ENCODE measurements around the gene SPAG16. TPM values are rescaled to one million over a fixed set of nuclear protein-coding genes. Genes with fewer than 3 reads are reported as not detected.
"Not testable (repeated sequence)": the region's sequence is repeated elsewhere in the genome, so short reads cannot be mapped to it uniquely, and the experiment has no call there.

The SPAG16 gene
- total RNA-seq, 1 experiment from 2014 or later, result 21.5 TPM

DNA sequence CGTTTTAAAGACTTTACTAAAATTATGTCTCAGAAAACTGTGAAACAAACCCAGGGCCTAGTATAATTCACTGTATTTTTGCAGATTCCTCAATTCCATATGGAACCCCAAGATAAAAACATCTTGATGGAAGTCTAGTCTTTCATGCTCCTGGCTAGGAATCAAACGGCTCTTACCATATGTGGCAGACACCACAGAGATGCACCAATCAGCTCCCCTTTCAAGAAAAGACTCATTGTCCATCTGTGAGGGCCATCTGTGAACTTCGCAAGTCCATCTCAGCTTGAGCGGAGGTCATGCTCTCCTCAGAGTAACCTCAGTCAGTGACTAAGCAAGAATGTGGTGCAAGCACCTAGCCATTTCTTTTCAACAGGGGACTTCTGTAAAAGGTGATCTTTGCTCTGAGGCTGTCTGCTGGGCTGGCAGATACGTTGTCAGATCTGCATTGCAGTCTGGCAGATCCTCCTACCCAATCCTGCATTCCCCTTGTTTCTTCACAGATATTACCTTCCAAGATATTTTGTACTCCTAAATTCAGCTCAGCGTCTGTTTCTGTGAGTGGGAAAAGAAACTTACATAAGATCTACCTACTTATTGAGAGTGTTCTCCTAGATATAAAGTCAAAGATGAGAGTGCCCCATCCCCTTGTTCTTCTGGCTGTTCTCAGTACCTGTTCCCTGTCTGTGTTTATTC lies 419.3 kb downstream of the SPAG16 start:
- POLR2A ChIA-PET, result no interaction called here
- no peaks in the 10 kb centered on the region for H3K36me3 ChIP-seq (ENCODE audit: control insufficient read depth, insufficient read depth, low read length)
- no peak for DNase-seq
- CTCF ChIA-PET, result no interaction called here
- intact Hi-C loops (cut with micrococcal nuclease; ENCODE audit: unreplicated experiment), result no loop called here
- Mint-ChIP-seq H3K4me1 (ENCODE audit: low read depth, unreplicated experiment) (no peaks in the 10 kb centered on the region), H3K36me3 (ENCODE audit: insufficient read depth, unreplicated experiment) (no peaks in the 10 kb centered on the region), H3K4me3 (ENCODE audit: unreplicated experiment) (no peak overlapping the region), H3K27me3 (ENCODE audit: insufficient read depth, unreplicated experiment) (no peaks in the 10 kb centered on the region), H3K9me3 (ENCODE audit: unreplicated experiment) (no peaks in the 10 kb centered on the region), H3K27ac (ENCODE audit: unreplicated experiment) (no peak overlapping the region)
- BruUV-seq (replicated peaks), result no TSS peak
- peaks cover 8% of the 10 kb centered on the region for H3K9me3 ChIP-seq
- no peaks in the 10 kb centered on the region for H3K4me1 ChIP-seq
- H3K4me3 ChIP-seq (ENCODE audit: low read depth, low read length), result no peak overlapping the region
- no peaks in the 10 kb centered on the region for H3K27me3 ChIP-seq (replicated peaks; ENCODE audit: control insufficient read depth, insufficient read depth, low read length)
- TF ChIP-seq, protein P1, sequence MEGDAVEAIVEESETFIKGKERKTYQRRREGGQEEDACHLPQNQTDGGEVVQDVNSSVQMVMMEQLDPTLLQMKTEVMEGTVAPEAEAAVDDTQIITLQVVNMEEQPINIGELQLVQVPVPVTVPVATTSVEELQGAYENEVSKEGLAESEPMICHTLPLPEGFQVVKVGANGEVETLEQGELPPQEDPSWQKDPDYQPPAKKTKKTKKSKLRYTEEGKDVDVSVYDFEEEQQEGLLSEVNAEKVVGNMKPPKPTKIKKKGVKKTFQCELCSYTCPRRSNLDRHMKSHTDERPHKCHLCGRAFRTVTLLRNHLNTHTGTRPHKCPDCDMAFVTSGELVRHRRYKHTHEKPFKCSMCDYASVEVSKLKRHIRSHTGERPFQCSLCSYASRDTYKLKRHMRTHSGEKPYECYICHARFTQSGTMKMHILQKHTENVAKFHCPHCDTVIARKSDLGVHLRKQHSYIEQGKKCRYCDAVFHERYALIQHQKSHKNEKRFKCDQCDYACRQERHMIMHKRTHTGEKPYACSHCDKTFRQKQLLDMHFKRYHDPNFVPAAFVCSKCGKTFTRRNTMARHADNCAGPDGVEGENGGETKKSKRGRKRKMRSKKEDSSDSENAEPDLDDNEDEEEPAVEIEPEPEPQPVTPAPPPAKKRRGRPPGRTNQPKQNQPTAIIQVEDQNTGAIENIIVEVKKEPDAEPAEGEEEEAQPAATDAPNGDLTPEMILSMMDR (IDR thresholded peaks at IDR 0.05; ENCODE audit: insufficient read depth in 1 of 2, low read depth in 1 of 2, low read length in 1 of 2, severe bottlenecking in 1 of 2, unreplicated experiment in 1 of 2), result no peak

DNA sequence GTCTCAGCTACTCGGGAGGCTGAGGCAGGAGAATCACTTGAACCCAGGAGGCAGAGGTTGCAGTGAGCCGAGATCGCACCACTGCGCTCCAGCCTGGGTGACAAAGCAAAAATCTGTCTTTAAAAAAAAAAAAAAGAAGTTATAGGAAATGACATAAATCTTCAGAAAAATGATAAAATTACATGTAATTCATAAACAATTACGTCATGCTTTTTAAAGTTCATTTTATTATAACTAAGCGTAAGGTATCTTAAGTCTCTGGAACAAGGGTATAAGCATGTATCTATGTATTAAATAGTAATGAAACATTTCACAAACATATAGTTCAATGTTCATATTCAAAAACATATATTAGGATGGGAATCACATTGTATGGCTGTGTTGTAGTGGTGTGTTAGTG lies 425.9 kb downstream of the SPAG16 start:
- TF ChIP-seq, protein P1 (IDR thresholded peaks at IDR 0.05; ENCODE audit: insufficient read depth in 1 of 2, low read depth in 1 of 2, low read length in 1 of 2, severe bottlenecking in 1 of 2, unreplicated experiment in 1 of 2), result no peak
- intact Hi-C loops (cut with micrococcal nuclease; ENCODE audit: unreplicated experiment), result no loop called here

GRCh38 chr2:213718411-213718810 lies 434.1 kb downstream of the SPAG16 start:
- H3K9me3 ChIP-seq; H3K4me1 ChIP-seq; DNase-seq; CTCF ChIA-PET; H3K4me3 ChIP-seq (ENCODE audit: low read depth, low read length); H3K27me3 ChIP-seq (replicated peaks; ENCODE audit: control insufficient read depth, insufficient read depth, low read length); H3K36me3 Mint-ChIP-seq (ENCODE audit: insufficient read depth, unreplicated experiment); H3K27ac Mint-ChIP-seq (ENCODE audit: unreplicated experiment); BruUV-seq (replicated peaks); H3K4me1 Mint-ChIP-seq (ENCODE audit: low read depth, unreplicated experiment); POLR2A ChIA-PET; H3K4me3 Mint-ChIP-seq (ENCODE audit: unreplicated experiment); intact Hi-C loops (cut with micrococcal nuclease; ENCODE audit: unreplicated experiment); H3K27me3 Mint-ChIP-seq (ENCODE audit: insufficient read depth, unreplicated experiment); H3K9me3 Mint-ChIP-seq (ENCODE audit: unreplicated experiment); H3K36me3 ChIP-seq (ENCODE audit: control insufficient read depth, insufficient read depth, low read length): not testable (repeated sequence)

More for the DNA sequence above, 425.9 kb downstream of the SPAG16 start:
- Mint-ChIP-seq H3K4me3 (ENCODE audit: unreplicated experiment) (no peak overlapping the region), H3K27ac (ENCODE audit: unreplicated experiment) (no peak overlapping the region), H3K36me3 (ENCODE audit: insufficient read depth, unreplicated experiment) (no peaks in the 10 kb centered on the region), H3K9me3 (ENCODE audit: unreplicated experiment) (no peaks in the 10 kb centered on the region), H3K4me1 (ENCODE audit: low read depth, unreplicated experiment) (no peaks in the 10 kb centered on the region), H3K27me3 (ENCODE audit: insufficient read depth, unreplicated experiment) (no peaks in the 10 kb centered on the region)
- no TSS peak for BruUV-seq (replicated peaks)
- POLR2A ChIA-PET, result no interaction called here
- H3K4me3 ChIP-seq (ENCODE audit: low read depth, low read length), result no peak overlapping the region
- CTCF ChIA-PET, result no interaction called here
- no peaks in the 10 kb centered on the region for H3K4me1 ChIP-seq
- no peaks in the 10 kb centered on the region for H3K9me3 ChIP-seq
- no peak for DNase-seq
- no peaks in the 10 kb centered on the region for H3K27me3 ChIP-seq (replicated peaks; ENCODE audit: control insufficient read depth, insufficient read depth, low read length)
- H3K36me3 ChIP-seq (ENCODE audit: control insufficient read depth, insufficient read depth, low read length), result no peaks in the 10 kb centered on the region
